ENCODE measurements around the gene CFHR2.

CFHR2 gene

GRCh38 chr1:197001828-197002227 is 58.3 kb downstream of the CFHR2 start:
- DNase-seq (ENCODE audit: low read depth in 2 of 2) = no peak

- DNase-seq (ENCODE audit: low read depth in 2 of 2) = no peak
Measured at GRCh38 chr1:197003132-197003531, 59.6 kb downstream of the CFHR2 start.

- DNase-seq (ENCODE audit: low read depth in 2 of 2) = no peak
Measured at GRCh38 chr1:197008861-197009260, 65.3 kb downstream of the CFHR2 start.

All from stimulated activated CD4-positive, alpha-beta T cell treated with anti-CD3 and anti-CD28 coated beads, Interleukin-1b, Interleukin-23, amount 100 ng/mL, for 4 hours (primary cell).